K562 (cell line): Measurements from ENCODE around the gene PPDPF. TPM values are rescaled to one million over a fixed set of nuclear protein-coding genes. Genes with fewer than 3 reads are reported as not detected.

Source experiments
- ATAC-seq: fragments of 200-7000 bp; cut with Tn5 transposase; 3 replicates; pipeline ENCODE4 v1.9.1; 2020; ENCODE audit warnings: moderate library complexity
- BruUV-seq: library from RNA; stranded (reverse); fragments of 400-500 nt; replicated peaks from 2 replicates; lab custom pipeline; 2021; lab: Mats Ljungman, UMichigan
- CTCF ChIA-PET: fragments of 300-600 bp; formaldehyde crosslinking; extraction: SDS; loops from one replicate; lab custom pipeline; 2021; ENCODE audit warnings: low intra/inter-chr PET ratio; lab: Yijun Ruan, JAX
- POLR2A ChIA-PET: fragments of 300-600, 350-650 bp; sonication (Branson Sonifier 250); formaldehyde crosslinking; extraction: SDS; loops from one replicate; lab custom pipeline; 2021; ENCODE audit warnings: antibody characterized with exemption, inconsistent platforms; lab: Yijun Ruan, JAX
- DNase-seq, 4 experiments: peaks; one replicate each; pipeline versions ENCODE4 v3.0.0 to v3.0.0-alpha.2; 2011 to 2018; ENCODE audit warnings: low spot score in 3 of 4, mixed read lengths in 3 of 4; ENCODE audit errors: extremely low read depth in 1 of 4
- FAIRE-seq: peaks from 2 replicates; lab custom pipeline; 2011; peaks lifted over from hg19 to GRCh38; lab: Jason Lieb, UNC
- H2AFZ ChIP-seq: 2 replicates; pipeline ENCODE4 v1.6.0; 2011; ENCODE audit warnings: low read depth, low read length, control low read depth, inconsistent platforms
- H3K27ac ChIP-seq: fragments of 200-600 bp; 3 replicates; pipeline ENCODE4 v1.8.0; 2011; ENCODE audit warnings: low read depth, mild to moderate bottlenecking, control low read depth, inconsistent platforms, low read length, moderate library complexity, mixed read lengths; ENCODE audit errors: extremely low read depth
- H3K27me3 ChIP-seq, 2 experiments: fragments of 300-600 bp in 1 of 2; 2 replicates in 1 of 2; 3 replicates in 1 of 2; pipeline versions ENCODE4 v1.6.0 to v1.8.0; 2011; ENCODE audit warnings: inconsistent platforms in 2 of 2, low read length in 2 of 2, mild to moderate bottlenecking in 1 of 2, mixed read lengths in 1 of 2, moderate library complexity in 1 of 2; ENCODE audit not compliant: control insufficient read depth in 2 of 2, insufficient read depth in 2 of 2
- H3K36me3 ChIP-seq: fragments of 300-600 bp; 3 replicates; pipeline ENCODE4 v1.8.0; 2011; ENCODE audit warnings: mild to moderate bottlenecking, low read length, inconsistent platforms; ENCODE audit not compliant: control insufficient read depth, insufficient read depth
- H3K4me1 ChIP-seq, 2 experiments: fragments of 200-600 bp in 1 of 2; replicated peaks in 1 of 2; 2 replicates in 1 of 2; 3 replicates in 1 of 2; pipeline versions ENCODE4 v1.5.1 to v1.8.0; 2011; ENCODE audit warnings: inconsistent platforms in 2 of 2, low read length in 2 of 2, mild to moderate bottlenecking in 1 of 2, mixed read lengths in 1 of 2, moderate library complexity in 1 of 2; ENCODE audit not compliant: control insufficient read depth in 2 of 2, insufficient read depth in 2 of 2
- H3K4me2 ChIP-seq: 2 replicates; pipeline ENCODE4 v1.6.1; 2011; ENCODE audit warnings: low read length, control low read depth, inconsistent platforms, mixed read lengths; ENCODE audit not compliant: insufficient read depth
- H3K4me3 ChIP-seq: fragments of 200-600 bp; sonication (generic), shearing (Covaris generic); 2 replicates; pipeline ENCODE4 v1.5.1; 2016; ENCODE audit warnings: control low read depth, inconsistent platforms
- H3K79me2 ChIP-seq: fragments of 200-600 bp; 3 replicates; pipeline ENCODE4 v1.8.0; 2011; ENCODE audit warnings: low read length, inconsistent platforms; ENCODE audit not compliant: control insufficient read depth, insufficient read depth
- H3K9ac ChIP-seq, 2 experiments: 2 replicates each; pipeline versions ENCODE4 v1.6.0 to v1.6.1; 2011; ENCODE audit warnings: low read depth in 2 of 2, low read length in 2 of 2, control low read depth in 1 of 2, inconsistent platforms in 1 of 2, mild to moderate bottlenecking in 1 of 2, mixed read lengths in 1 of 2; ENCODE audit not compliant: insufficient read depth in 1 of 2
- H3K9me1 ChIP-seq: one replicate; pipeline ENCODE4 v1.6.0; 2011; ENCODE audit warnings: inconsistent platforms, mild to moderate bottlenecking, low read length, moderate library complexity; ENCODE audit not compliant: control insufficient read depth, insufficient read depth
- H3K9me3 ChIP-seq: replicated peaks from 2 replicates; pipeline ENCODE4 v1.5.1; 2011; ENCODE audit warnings: low read depth, low read length, inconsistent platforms; ENCODE audit not compliant: control insufficient read depth, insufficient read depth
- H4K20me1 ChIP-seq: replicated peaks from 2 replicates; pipeline ENCODE4 v1.6.1; 2011; ENCODE audit warnings: low read length, inconsistent platforms, mixed read lengths; ENCODE audit not compliant: control insufficient read depth, insufficient read depth
- ARID2 ChIP-seq: fragments of 450-650 bp; IDR thresholded peaks from 2 replicates; pipeline ENCODE4 v1.6.1; 2017; ENCODE audit warnings: antibody characterized with exemption, mild to moderate bottlenecking
- BMI1 ChIP-seq: fragments of 150-350 bp; IDR thresholded peaks from 2 replicates; pipeline ENCODE4 v1.6.1; 2014; ENCODE audit warnings: low read length
- CBX5 ChIP-seq: IDR thresholded peaks from 2 replicates; pipeline ENCODE4 v1.6.1; 2014; ENCODE audit warnings: low read depth, borderline replicate concordance
- ELF1 ChIP-seq: fragments of 200-800 bp; sonication (Bioruptor generic); IDR thresholded peaks from 2 replicates; pipeline ENCODE4 v1.6.1; 2016; ENCODE audit warnings: missing genetic modification characterization, missing compliant biosample characterization
- KHSRP ChIP-seq: fragments of 450-650 bp; IDR thresholded peaks from 2 replicates; pipeline ENCODE4 v1.6.1; 2017
- KLF10 ChIP-seq: fragments of 250-450 bp; sonication (Bioruptor Pico); IDR thresholded peaks from 2 replicates; pipeline ENCODE4 v1.6.1; 2021; ENCODE audit warnings: matching md5 sums
- KLF16 ChIP-seq: IDR thresholded peaks from 2 replicates; pipeline ENCODE4 v1.6.1; 2016; ENCODE audit warnings: antibody characterized with exemption
- MYBL2 ChIP-seq, 2 experiments: fragments of 450-650 bp in 1 of 2; sonication (generic) in 1 of 2; formaldehyde crosslinking in 1 of 2; IDR thresholded peaks; 2 replicates each; pipeline versions ENCODE4 v1.6.1 to v1.8.1; 2017 to 2022; ENCODE audit warnings: borderline replicate concordance in 1 of 2, inconsistent platforms in 1 of 2, low read depth in 1 of 2, mild to moderate bottlenecking in 1 of 2, missing genetic modification reagents in 1 of 2, moderate library complexity in 1 of 2
- NFIC ChIP-seq: fragments of 450-650 bp; IDR thresholded peaks from 2 replicates; pipeline ENCODE4 v1.6.1; 2017; ENCODE audit warnings: mild to moderate bottlenecking, inconsistent platforms
- NFRKB ChIP-seq: fragments of 450-650 bp; IDR thresholded peaks from 2 replicates; pipeline ENCODE4 v1.6.1; 2016; ENCODE audit warnings: low read depth
- SMAD2 ChIP-seq: fragments of 150-350 bp; IDR thresholded peaks from 2 replicates; pipeline ENCODE4 v1.6.1; 2014; ENCODE audit warnings: low read depth, mild to moderate bottlenecking, low read length
- TAF7 ChIP-seq: fragments of 450-650 bp; IDR thresholded peaks from 2 replicates; pipeline ENCODE4 v1.6.1; 2016; ENCODE audit warnings: missing genetic modification characterization, missing compliant biosample characterization
- TEAD1 ChIP-seq, 2 experiments: fragments of 450-650 bp in 1 of 2; sonication (generic) in 1 of 2; formaldehyde crosslinking; IDR thresholded peaks; 2 replicates each; pipeline versions ENCODE4 v1.4.0 to v1.8.0; 2020 to 2022; ENCODE audit warnings: mild to moderate bottlenecking in 2 of 2, missing genetic modification reagents in 1 of 2
- ZBTB17 ChIP-seq: fragments of 450-650 bp; formaldehyde crosslinking; IDR thresholded peaks from 2 replicates; pipeline ENCODE4 v1.4.0; 2020; ENCODE audit warnings: mild to moderate bottlenecking
- ZKSCAN1 ChIP-seq: fragments of 150-350 bp; IDR thresholded peaks from 2 replicates; pipeline ENCODE4 v1.6.1; 2016; ENCODE audit warnings: low read depth, low read length
- ZNF217 ChIP-seq: sonication (generic); formaldehyde crosslinking; IDR thresholded peaks from 2 replicates; pipeline ENCODE4 v1.8.0; 2022; ENCODE audit warnings: mild to moderate bottlenecking, missing genetic modification reagents
- WGBS: fragments of 100-300 bp; shearing (Covaris generic); methylation state at CpG from one replicate; pipeline ENCODE4 v1.1.6; 2016; ENCODE audit warnings: low coverage, mixed read lengths; ENCODE audit not compliant: insufficient coverage; ENCODE audit errors: missing lambda C conversion rate; 5-methylcytosine and 5-hydroxymethylcytosine counted together
- in situ Hi-C: fragments of 300-500 bp; cut with MboI; formaldehyde crosslinking; loops from 4 replicates; pipeline ENCODE4 v1.15.0; 2018; ENCODE audit warnings: inconsistent platforms, mixed read lengths
- intact Hi-C: fragments of 100-400 bp; cut with micrococcal nuclease; formaldehyde crosslinking; loops from 2 replicates; pipeline ENCODE4 v1.14.2; 2022
- polyA plus RNA-seq, 8 experiments: library from polyadenylated mRNA; depleted of rRNA in 4 of 8; stranded (reverse) in 5 of 8; unstranded in 3 of 8; fragments of >200 nt; fragmentation: Nextera tagmentation in 2 of 8; fragmentation: Illumina TruSeq in 1 of 8; extraction: Ambion mirVana in 2 of 8; extraction: Trizol in 1 of 8; gene quantifications; 2 replicates each; pipeline versions ENCODE4 v1.2.1 to v1.2.3, GENCODE V29; 2011 to 2014; ENCODE audit warnings: inconsistent platforms in 1 of 8, missing spikeins in 1 of 8
- total RNA-seq, 7 experiments: library from RNA; depleted of rRNA in 6 of 7; stranded (reverse); fragments of >200 nt in 6 of 7; fragmentation: Illumina TruSeq in 2 of 7; extraction: Trizol in 2 of 7; gene quantifications; 2 replicates each; pipeline versions ENCODE4 v1.2.1 to v1.2.3, GENCODE V29; 2011 to 2021; ENCODE audit warnings: low replicate concordance in 1 of 7
- TF ChIP-seq, protein P1 (sequence below): fragments of 250-450 bp; sonication (Bioruptor Pico); IDR thresholded peaks from 2 replicates; pipeline ENCODE4 v1.9.0; 2021; ENCODE audit warnings: mild to moderate bottlenecking
- TF ChIP-seq, protein P2 (sequence below): sonication (generic); formaldehyde crosslinking; IDR thresholded peaks from 2 replicates; pipeline ENCODE4 v1.8.1; 2023; ENCODE audit warnings: mild to moderate bottlenecking, missing genetic modification reagents, moderate library complexity

PPDPF gene
- total and polyA plus RNA-seq, 9 of the 15 experiments (the other 6 are each of a cell fraction or from before 2014, with no cell fraction given) = 0.77 to 233 (median 10.5) TPM

DNA sequence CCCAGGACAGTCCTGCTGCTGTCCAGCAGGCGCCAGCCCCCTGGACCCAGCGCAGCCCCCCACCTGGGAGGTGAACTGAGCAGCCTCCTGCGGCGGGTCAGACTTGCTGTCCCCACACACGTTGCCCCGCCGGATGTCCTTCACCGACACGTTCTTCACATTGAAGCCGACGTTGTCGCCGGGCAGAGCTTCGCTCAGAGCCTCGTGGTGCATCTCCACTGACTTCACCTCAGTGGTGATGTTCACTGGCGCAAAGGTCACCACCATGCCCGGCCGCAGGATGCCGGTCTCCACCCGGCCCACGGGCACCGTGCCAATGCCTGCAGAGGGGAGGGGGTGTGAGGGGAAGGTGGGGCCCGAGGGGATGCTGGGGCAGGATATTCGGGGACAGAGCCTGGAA lies 30.1 kb upstream of the PPDPF start:
- H4K20me1 ChIP-seq = peaks cover 11% of the 10 kb centered on the region
- H3K9ac ChIP-seq = no peak overlapping the region
- no peak for DNase-seq
- 40% methylated on average over 19 of the region's 24 CpGs for WGBS
- no TSS peak for BruUV-seq
- H3K36me3 ChIP-seq = no peaks in the 10 kb centered on the region
- TF ChIP-seq NFIC (peak; percentile 30; the same call in 1 of the 2 replicates), CBX5 (no peak)
- H3K27me3 ChIP-seq = no peaks in the 10 kb centered on the region
- H3K9me3 ChIP-seq = no peaks in the 10 kb centered on the region
- H3K27ac ChIP-seq = no peak overlapping the region
- H3K4me2 ChIP-seq = no peak overlapping the region
- POLR2A ChIA-PET = no interaction called here
- H2AFZ ChIP-seq = no peak overlapping the region
- no peaks in the 10 kb centered on the region for H3K79me2 ChIP-seq
- peaks cover 0 to 27% of the 10 kb centered on the region in 2 experiments; a peak in 2 of 5 replicates for H3K4me1 ChIP-seq
- intact Hi-C loops = no loop called here
- CTCF ChIA-PET = no interaction called here
- in situ Hi-C loops = no loop called here
- no peaks in the 10 kb centered on the region for H3K9me1 ChIP-seq
- no peak overlapping the region for H3K4me3 ChIP-seq
- no peak for FAIRE-seq
- no peak for ATAC-seq

DNA sequence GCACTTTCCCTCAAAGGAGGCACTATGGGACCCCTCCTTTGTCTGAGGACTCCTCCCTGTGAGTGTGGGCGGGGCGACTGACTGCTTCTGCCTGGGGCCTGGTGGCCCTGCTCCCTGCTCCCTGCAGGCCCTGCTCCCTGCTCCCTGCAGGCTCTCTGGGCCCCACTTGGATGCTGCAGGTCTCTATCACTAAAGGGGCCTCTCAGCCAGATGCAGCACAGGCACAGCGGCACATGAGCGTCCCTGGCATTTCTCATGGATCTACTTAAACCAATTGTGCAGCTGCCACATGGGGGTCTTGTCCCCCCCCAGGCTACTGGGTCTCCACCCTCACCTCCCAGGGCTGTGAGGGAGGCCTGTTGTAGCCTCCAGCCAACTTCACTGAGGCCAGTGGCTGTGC lies 29.5 kb upstream of the PPDPF start:
- POLR2A ChIA-PET = no interaction called here
- no TSS peak for BruUV-seq
- peaks cover 0 to 34% of the 10 kb centered on the region in 2 experiments; a peak in 2 of 5 replicates for H3K4me1 ChIP-seq
- no peak overlapping the region for H3K27ac ChIP-seq
- no peaks in the 10 kb centered on the region for H3K9me3 ChIP-seq
- CTCF ChIA-PET = no interaction called here
- no peak overlapping the region for H3K9ac ChIP-seq
- FAIRE-seq = no peak
- H3K4me2 ChIP-seq = no peak overlapping the region
- no peaks in the 10 kb centered on the region for H3K27me3 ChIP-seq
- 13% methylated on average over 4 of the region's 4 CpGs for WGBS
- intact Hi-C loops (no loop called here), in situ Hi-C loops (no loop called here)
- TF ChIP-seq NFRKB (no peak), MYBL2 (IDR thresholded peaks at IDR 0.05; ENCODE audit: low read depth) (no peak), MYBL2 (CRISPR knock-in tag; IDR thresholded peaks at IDR 0.05; ENCODE audit: borderline replicate concordance) (no peak), SMAD2 (no peak), ZBTB17 (no peak), KHSRP (no peak), KLF16 (no peak), KLF10 (CRISPR knock-in tag) (no peak), ELF1 (tag) (no peak), TAF7 (tag) (no peak), ZKSCAN1 (no peak), BMI1 (no peak), TEAD1 (CRISPR knock-in tag; IDR thresholded peaks at IDR 0.05) (no peak), ARID2 (no peak), ZNF217 (CRISPR knock-in tag) (no peak)
- TF ChIP-seq, protein P1, sequence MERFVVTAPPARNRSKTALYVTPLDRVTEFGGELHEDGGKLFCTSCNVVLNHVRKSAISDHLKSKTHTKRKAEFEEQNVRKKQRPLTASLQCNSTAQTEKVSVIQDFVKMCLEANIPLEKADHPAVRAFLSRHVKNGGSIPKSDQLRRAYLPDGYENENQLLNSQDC (CRISPR knock-in tag) = no peak
- TF ChIP-seq, protein P2, sequence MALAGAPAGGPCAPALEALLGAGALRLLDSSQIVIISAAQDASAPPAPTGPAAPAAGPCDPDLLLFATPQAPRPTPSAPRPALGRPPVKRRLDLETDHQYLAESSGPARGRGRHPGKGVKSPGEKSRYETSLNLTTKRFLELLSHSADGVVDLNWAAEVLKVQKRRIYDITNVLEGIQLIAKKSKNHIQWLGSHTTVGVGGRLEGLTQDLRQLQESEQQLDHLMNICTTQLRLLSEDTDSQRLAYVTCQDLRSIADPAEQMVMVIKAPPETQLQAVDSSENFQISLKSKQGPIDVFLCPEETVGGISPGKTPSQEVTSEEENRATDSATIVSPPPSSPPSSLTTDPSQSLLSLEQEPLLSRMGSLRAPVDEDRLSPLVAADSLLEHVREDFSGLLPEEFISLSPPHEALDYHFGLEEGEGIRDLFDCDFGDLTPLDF (CRISPR knock-in tag) = no peak
- no peak overlapping the region for H2AFZ ChIP-seq
- no peak for ATAC-seq
- H4K20me1 ChIP-seq = peaks cover 4% of the 10 kb centered on the region
- no peak for DNase-seq
- no peaks in the 10 kb centered on the region for H3K79me2 ChIP-seq
- H3K9me1 ChIP-seq = no peaks in the 10 kb centered on the region
- no peaks in the 10 kb centered on the region for H3K36me3 ChIP-seq
- no peak overlapping the region for H3K4me3 ChIP-seq
